HCT116 (cell line): ENCODE data around the gene MLH1.

Source experiments
- EZH2 ChIP-seq: fragments of 200-600 bp; sonication (generic); IDR thresholded peaks from 2 replicates; pipeline ENCODE4 v1.6.1; 2017; ENCODE audit warnings: antibody characterized with exemption, mixed run types
- TF ChIP-seq, protein P1 (sequence below), 3 experiments: fragments of 200-600 bp in 1 of 3; sonication (generic) in 1 of 3; IDR thresholded peaks in 2 of 3; conservative IDR thresholded peaks in 1 of 3; 2 replicates each; pipeline ENCODE4 v1.5.1; 2012 to 2017; ENCODE audit warnings: low read depth in 2 of 3, low read length in 2 of 3, antibody characterized with exemption in 1 of 3, borderline replicate concordance in 1 of 3, control low read depth in 1 of 3, mild to moderate bottlenecking in 1 of 3, mixed read lengths in 1 of 3, mixed run types in 1 of 3, moderate library complexity in 1 of 3; ENCODE audit not compliant: insufficient read depth in 1 of 3

GRCh38 chr3:37092484-37092883, 99.2 kb downstream of the MLH1 start:
- TF ChIP-seq, protein P1, sequence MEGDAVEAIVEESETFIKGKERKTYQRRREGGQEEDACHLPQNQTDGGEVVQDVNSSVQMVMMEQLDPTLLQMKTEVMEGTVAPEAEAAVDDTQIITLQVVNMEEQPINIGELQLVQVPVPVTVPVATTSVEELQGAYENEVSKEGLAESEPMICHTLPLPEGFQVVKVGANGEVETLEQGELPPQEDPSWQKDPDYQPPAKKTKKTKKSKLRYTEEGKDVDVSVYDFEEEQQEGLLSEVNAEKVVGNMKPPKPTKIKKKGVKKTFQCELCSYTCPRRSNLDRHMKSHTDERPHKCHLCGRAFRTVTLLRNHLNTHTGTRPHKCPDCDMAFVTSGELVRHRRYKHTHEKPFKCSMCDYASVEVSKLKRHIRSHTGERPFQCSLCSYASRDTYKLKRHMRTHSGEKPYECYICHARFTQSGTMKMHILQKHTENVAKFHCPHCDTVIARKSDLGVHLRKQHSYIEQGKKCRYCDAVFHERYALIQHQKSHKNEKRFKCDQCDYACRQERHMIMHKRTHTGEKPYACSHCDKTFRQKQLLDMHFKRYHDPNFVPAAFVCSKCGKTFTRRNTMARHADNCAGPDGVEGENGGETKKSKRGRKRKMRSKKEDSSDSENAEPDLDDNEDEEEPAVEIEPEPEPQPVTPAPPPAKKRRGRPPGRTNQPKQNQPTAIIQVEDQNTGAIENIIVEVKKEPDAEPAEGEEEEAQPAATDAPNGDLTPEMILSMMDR (IDR thresholded peaks at IDR 0.05 in 2 of 3, conservative IDR thresholded peaks at IDR 0.05 in 1 of 3; ENCODE audit: borderline replicate concordance in 1 of 3, insufficient read depth in 1 of 3, low read depth in 2 of 3, low read length in 2 of 3) = no peak
- no peak for TF ChIP-seq EZH2
